H9 (cell line): ENCODE measurements around the gene MAPK8. TPM values are rescaled to one million over a fixed set of nuclear protein-coding genes. Genes with fewer than 3 reads are reported as not detected.

Experiments used
- DNase-seq: peaks from one replicate; pipeline ENCODE4 v3.0.0-alpha.2; 2017
- H2AFZ ChIP-seq: one replicate; pipeline ENCODE4 v1.6.1; 2013; ENCODE audit warnings: mild to moderate bottlenecking, low read length, control low read depth, moderate library complexity
- H2AK5ac ChIP-seq: 2 replicates; pipeline ENCODE4 v1.6.1; 2013; ENCODE audit warnings: low read length, control low read depth, mixed read lengths; ENCODE audit not compliant: insufficient read length
- H2BK120ac ChIP-seq: one replicate; pipeline ENCODE4 v1.6.1; 2013; ENCODE audit warnings: low read depth, mild to moderate bottlenecking, low read length, control low read depth, inconsistent platforms; ENCODE audit not compliant: poor library complexity, severe bottlenecking
- H2BK12ac ChIP-seq: 2 replicates; pipeline ENCODE4 v1.6.1; 2013; ENCODE audit warnings: low read length, control low read depth, mixed read lengths, low read depth; ENCODE audit not compliant: insufficient read length
- H2BK15ac ChIP-seq: 2 replicates; pipeline ENCODE4 v1.6.1; 2013; ENCODE audit warnings: low read depth, low read length, control low read depth
- H2BK20ac ChIP-seq: one replicate; pipeline ENCODE4 v1.6.1; 2013; ENCODE audit warnings: low read depth, mild to moderate bottlenecking, low read length, control low read depth, inconsistent platforms; ENCODE audit not compliant: poor library complexity, severe bottlenecking
- H2BK5ac ChIP-seq: 2 replicates; pipeline ENCODE4 v1.6.1; 2013; ENCODE audit warnings: low read length, control low read depth, mixed read lengths; ENCODE audit not compliant: insufficient read length
- H3K14ac ChIP-seq: 2 replicates; pipeline ENCODE4 v1.6.1; 2013; ENCODE audit warnings: low read length, control low read depth; ENCODE audit not compliant: insufficient read depth
- H3K18ac ChIP-seq: 2 replicates; pipeline ENCODE4 v1.6.1; 2013; ENCODE audit warnings: low read depth, mild to moderate bottlenecking, mixed read lengths, low read length, control low read depth; ENCODE audit not compliant: insufficient read length
- H3K23ac ChIP-seq: 2 replicates; pipeline ENCODE4 v1.6.1; 2013; ENCODE audit warnings: low read length, control low read depth, mixed read lengths, low read depth; ENCODE audit not compliant: insufficient read length
- H3K23me2 ChIP-seq: 2 replicates; pipeline ENCODE4 v1.6.1; 2013; ENCODE audit warnings: low read depth, mild to moderate bottlenecking, mixed read lengths, low read length, control low read depth; ENCODE audit not compliant: insufficient read length, poor library complexity, severe bottlenecking
- H3K27ac ChIP-seq: 2 replicates; pipeline ENCODE4 v1.5.1; 2013; ENCODE audit warnings: low read length, control low read depth, mixed read lengths, low read depth; ENCODE audit not compliant: insufficient read length
- H3K27me3 ChIP-seq: 2 replicates; pipeline ENCODE4 v1.6.1; 2013; ENCODE audit warnings: low read length, control low read depth, inconsistent platforms; ENCODE audit not compliant: insufficient read depth
- H3K4ac ChIP-seq: 2 replicates; pipeline ENCODE4 v1.6.1; 2013; ENCODE audit warnings: low read depth, mild to moderate bottlenecking, control low read depth, inconsistent platforms, low read length, moderate library complexity
- H3K4me1 ChIP-seq: 2 replicates; pipeline ENCODE4 v1.6.1; 2013; ENCODE audit warnings: low read length, control low read depth, inconsistent platforms; ENCODE audit not compliant: insufficient read depth
- H3K4me2 ChIP-seq: 2 replicates; pipeline ENCODE4 v1.6.1; 2013; ENCODE audit warnings: low read length, control low read depth, mixed read lengths; ENCODE audit not compliant: insufficient read length, insufficient read depth
- H3K56ac ChIP-seq: 2 replicates; pipeline ENCODE4 v1.6.1; 2013; ENCODE audit warnings: low read depth, mild to moderate bottlenecking, mixed read lengths, low read length, control low read depth; ENCODE audit not compliant: insufficient read length
- H3K79me1 ChIP-seq: 2 replicates; pipeline ENCODE4 v1.6.1; 2013; ENCODE audit warnings: low read depth, mild to moderate bottlenecking, moderate library complexity, low read length, control low read depth, inconsistent platforms; ENCODE audit not compliant: insufficient read depth, poor library complexity, severe bottlenecking
- H3K79me2 ChIP-seq: 2 replicates; pipeline ENCODE4 v1.6.1; 2013; ENCODE audit warnings: low read length, control low read depth, inconsistent platforms; ENCODE audit not compliant: insufficient read depth
- H3K9ac ChIP-seq: 2 replicates; pipeline ENCODE4 v1.6.1; 2013; ENCODE audit warnings: low read length, control low read depth, mixed read lengths; ENCODE audit not compliant: insufficient read length; ENCODE audit errors: extremely low read depth
- H3K9me3 ChIP-seq: one replicate; pipeline ENCODE4 v1.6.1; 2013; ENCODE audit warnings: low read depth, low read length, inconsistent platforms; ENCODE audit not compliant: control insufficient read depth
- H3T11ph ChIP-seq: one replicate; pipeline ENCODE4 v1.6.1; 2013; ENCODE audit warnings: mild to moderate bottlenecking, low read length, control low read depth, inconsistent platforms
- H4K20me1 ChIP-seq: one replicate; pipeline ENCODE4 v1.6.1; 2013; ENCODE audit not compliant: control insufficient read depth, insufficient read length, insufficient read depth
- H4K5ac ChIP-seq: 2 replicates; pipeline ENCODE4 v1.6.1; 2013; ENCODE audit warnings: low read depth, mild to moderate bottlenecking, mixed read lengths, low read length, control low read depth; ENCODE audit not compliant: insufficient read length
- H4K8ac ChIP-seq: replicated peaks from 2 replicates; pipeline ENCODE4 v1.6.1; 2013; ENCODE audit warnings: low read length, control low read depth, mixed read lengths, low read depth; ENCODE audit not compliant: insufficient read length
- H4K91ac ChIP-seq: 2 replicates; pipeline ENCODE4 v1.6.1; 2013; ENCODE audit warnings: low read depth, mild to moderate bottlenecking, moderate library complexity, mixed read lengths, low read length, control low read depth; ENCODE audit not compliant: insufficient read length
- H3K27ac Mint-ChIP-seq, 3 experiments: 2 replicates in 2 of 3; 3 replicates in 1 of 3; pipeline ENCODE4 v1.8.0; 2020 to 2021; ENCODE audit warnings: mixed read lengths in 3 of 3, mild to moderate bottlenecking in 1 of 3, moderate library complexity in 1 of 3
- H3K27me3 Mint-ChIP-seq: 2 replicates; pipeline ENCODE4 v1.8.0; 2021; ENCODE audit warnings: low read depth, mild to moderate bottlenecking, moderate library complexity, mixed read lengths
- H3K36me3 Mint-ChIP-seq, 3 experiments: 2 replicates in 2 of 3; 3 replicates in 1 of 3; pipeline ENCODE4 v1.8.0; 2020 to 2021; ENCODE audit warnings: low read depth in 3 of 3, mixed read lengths in 3 of 3; ENCODE audit not compliant: insufficient read depth in 1 of 3
- H3K4me1 Mint-ChIP-seq, 2 experiments: 2 replicates each; pipeline ENCODE4 v1.8.0; 2020; ENCODE audit warnings: mixed read lengths in 2 of 2
- H3K4me3 Mint-ChIP-seq, 2 experiments: 2 replicates in 1 of 2; 3 replicates in 1 of 2; pipeline ENCODE4 v1.8.0; 2020 to 2021; ENCODE audit warnings: mild to moderate bottlenecking in 2 of 2, mixed read lengths in 2 of 2, moderate library complexity in 1 of 2
- H3K9me3 Mint-ChIP-seq, 2 experiments: 2 replicates in 1 of 2; 3 replicates in 1 of 2; pipeline ENCODE4 v1.8.0; 2020; ENCODE audit warnings: mild to moderate bottlenecking in 2 of 2, mixed read lengths in 2 of 2, moderate library complexity in 1 of 2
- WGBS: extraction: QIAGEN DNeasy Blood & Tissue Kit; methylation state at CpG from one replicate; pipeline ENCODE4 v1.1.7; 2013; ENCODE audit warnings: missing lambda C conversion rate, low lambda C conversion rate, mixed read lengths; ENCODE audit not compliant: insufficient read length; ENCODE audit errors: extremely low coverage; 5-methylcytosine and 5-hydroxymethylcytosine counted together
- total RNA-seq: library from RNA; stranded (reverse); gene quantifications from 2 replicates; pipeline ENCODE4 v1.2.1, GENCODE V29; 2021
- TF ChIP-seq, protein P1 (sequence below): fragments of 200-600 bp; sonication (generic); conservative IDR thresholded peaks from 3 replicates; pipeline ENCODE4 v1.8.0; 2021; ENCODE audit warnings: antibody characterized with exemption, mild to moderate bottlenecking

The MAPK8 gene
- total RNA-seq, 1 experiment from 2014 or later = 52.0 TPM

- no peaks in the 10 kb centered on the region for H3K9me3 ChIP-seq
- no peak overlapping the region for H3K27ac ChIP-seq
- H3K27me3 ChIP-seq = no peaks in the 10 kb centered on the region
- no peaks in the 10 kb centered on the region for H3K79me2 ChIP-seq
- no peak overlapping the region for H2BK120ac ChIP-seq
- no peaks in the 10 kb centered on the region for H3K9me3 Mint-ChIP-seq
- no peak overlapping the region for H3K4me2 ChIP-seq
- H2BK20ac ChIP-seq = no peak overlapping the region
- H2AK5ac ChIP-seq = no peak overlapping the region
- no peak overlapping the region for H2AFZ ChIP-seq
- peak overlapping the region in 1 of 3 experiments; percentile 96; a peak in 2 of 7 replicates for H3K27ac Mint-ChIP-seq
- no peak overlapping the region for H3K23ac ChIP-seq
- no peak overlapping the region for H3K4ac ChIP-seq
- H3K79me1 ChIP-seq = no peaks in the 10 kb centered on the region
- H3K14ac ChIP-seq = no peak overlapping the region
- WGBS = no CpG with 5 or more reads among the region's 4 CpGs
- H4K8ac ChIP-seq = no peak overlapping the region
- H3K56ac ChIP-seq = no peak overlapping the region
- DNase-seq = no peak
- no peak overlapping the region for H2BK15ac ChIP-seq
- H3K27me3 Mint-ChIP-seq = no peaks in the 10 kb centered on the region
- H3K18ac ChIP-seq = no peak overlapping the region
- TF ChIP-seq, protein P1, sequence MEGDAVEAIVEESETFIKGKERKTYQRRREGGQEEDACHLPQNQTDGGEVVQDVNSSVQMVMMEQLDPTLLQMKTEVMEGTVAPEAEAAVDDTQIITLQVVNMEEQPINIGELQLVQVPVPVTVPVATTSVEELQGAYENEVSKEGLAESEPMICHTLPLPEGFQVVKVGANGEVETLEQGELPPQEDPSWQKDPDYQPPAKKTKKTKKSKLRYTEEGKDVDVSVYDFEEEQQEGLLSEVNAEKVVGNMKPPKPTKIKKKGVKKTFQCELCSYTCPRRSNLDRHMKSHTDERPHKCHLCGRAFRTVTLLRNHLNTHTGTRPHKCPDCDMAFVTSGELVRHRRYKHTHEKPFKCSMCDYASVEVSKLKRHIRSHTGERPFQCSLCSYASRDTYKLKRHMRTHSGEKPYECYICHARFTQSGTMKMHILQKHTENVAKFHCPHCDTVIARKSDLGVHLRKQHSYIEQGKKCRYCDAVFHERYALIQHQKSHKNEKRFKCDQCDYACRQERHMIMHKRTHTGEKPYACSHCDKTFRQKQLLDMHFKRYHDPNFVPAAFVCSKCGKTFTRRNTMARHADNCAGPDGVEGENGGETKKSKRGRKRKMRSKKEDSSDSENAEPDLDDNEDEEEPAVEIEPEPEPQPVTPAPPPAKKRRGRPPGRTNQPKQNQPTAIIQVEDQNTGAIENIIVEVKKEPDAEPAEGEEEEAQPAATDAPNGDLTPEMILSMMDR = no peak
- no peak overlapping the region for H4K5ac ChIP-seq
- peaks cover 7% of the 10 kb centered on the region; the same call in 1 of the 2 replicates for H3K4me1 ChIP-seq
- no peaks in the 10 kb centered on the region for H4K20me1 ChIP-seq
- no peaks in the 10 kb centered on the region for H3K23me2 ChIP-seq
- H3K4me1 Mint-ChIP-seq = peaks cover 33 to 43% of the 10 kb centered on the region in 2 experiments
- no peak overlapping the region for H3K9ac ChIP-seq
- no peak overlapping the region for H2BK5ac ChIP-seq
- H3T11ph ChIP-seq = no peak overlapping the region
- H4K91ac ChIP-seq = no peak overlapping the region
- H3K36me3 Mint-ChIP-seq = no peaks in the 10 kb centered on the region
- no peak overlapping the region for H3K4me3 Mint-ChIP-seq
- no peak overlapping the region for H2BK12ac ChIP-seq
Observed at GRCh38 chr10:48398261-48398660, 91.8 kb downstream of the MAPK8 start.
